HG03457 (cell line): ENCODE results near the gene SIRPA.

Experiments used
- ATAC-seq: cut with Tn5 transposase; IDR thresholded peaks from one replicate; pipeline ENCODE4 v1.9.1; 2021; ENCODE audit warnings: moderate number of reproducible peaks; ENCODE audit not compliant: unreplicated experiment

Gene SIRPA

DNA sequence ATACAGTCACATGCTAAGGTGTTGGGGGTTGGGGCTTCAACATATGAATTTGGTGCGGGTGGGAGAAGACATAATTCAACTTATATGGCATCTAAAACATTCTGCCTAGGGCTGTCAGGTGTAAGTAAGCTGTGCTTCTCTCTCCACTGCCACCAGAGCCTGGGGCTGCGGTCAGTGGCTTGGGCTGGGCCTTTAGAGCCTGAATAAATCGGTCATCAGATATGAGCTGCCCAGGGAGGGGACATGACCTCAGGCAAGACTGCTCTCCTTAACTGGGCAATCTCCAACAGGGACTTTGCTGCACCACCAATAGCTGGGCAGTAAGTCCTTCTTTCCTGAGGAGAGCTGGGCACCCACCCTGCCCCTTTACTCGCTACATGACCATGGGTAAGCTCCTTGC is 24.9 kb upstream of the SIRPA start:
- no peak for ATAC-seq

- ATAC-seq: no peak
These were observed 24.2 kb upstream of the SIRPA start for GRCh38 chr20:1870792-1871550.

GRCh38 chr20:1871807-1872458 is 23.3 kb upstream of the SIRPA start:
- no peak for ATAC-seq

DNA sequence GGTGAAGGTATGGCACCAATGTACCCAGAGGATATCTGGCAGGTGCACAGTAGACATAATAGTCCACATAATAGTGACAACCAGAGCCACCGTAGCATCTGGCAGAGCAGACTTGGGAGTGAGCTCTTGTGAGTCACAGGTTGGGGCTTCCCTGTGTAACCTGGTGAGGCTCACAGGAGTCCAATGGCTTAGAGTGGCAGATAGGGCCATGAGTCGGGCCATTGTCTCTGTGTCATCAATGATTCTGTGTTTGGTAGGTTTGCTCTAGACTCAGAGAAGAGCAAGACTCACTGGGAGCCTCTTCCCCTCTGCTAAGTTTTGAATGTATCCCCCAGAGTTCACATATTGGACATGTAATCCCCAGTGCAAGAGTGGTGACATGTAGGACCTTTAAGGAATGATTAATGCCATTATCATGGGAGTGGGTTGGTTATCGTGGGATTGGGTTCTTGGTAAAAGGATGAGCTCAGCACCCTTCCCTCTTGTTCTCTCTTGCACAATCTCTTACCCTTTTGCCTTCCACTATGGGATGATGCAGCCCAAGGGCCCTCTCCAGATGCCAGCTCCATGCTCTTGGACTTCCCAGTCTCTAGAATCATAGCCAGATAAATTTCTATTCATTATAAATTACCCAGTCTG is 22.6 kb upstream of the SIRPA start:
- ATAC-seq: no peak

DNA sequence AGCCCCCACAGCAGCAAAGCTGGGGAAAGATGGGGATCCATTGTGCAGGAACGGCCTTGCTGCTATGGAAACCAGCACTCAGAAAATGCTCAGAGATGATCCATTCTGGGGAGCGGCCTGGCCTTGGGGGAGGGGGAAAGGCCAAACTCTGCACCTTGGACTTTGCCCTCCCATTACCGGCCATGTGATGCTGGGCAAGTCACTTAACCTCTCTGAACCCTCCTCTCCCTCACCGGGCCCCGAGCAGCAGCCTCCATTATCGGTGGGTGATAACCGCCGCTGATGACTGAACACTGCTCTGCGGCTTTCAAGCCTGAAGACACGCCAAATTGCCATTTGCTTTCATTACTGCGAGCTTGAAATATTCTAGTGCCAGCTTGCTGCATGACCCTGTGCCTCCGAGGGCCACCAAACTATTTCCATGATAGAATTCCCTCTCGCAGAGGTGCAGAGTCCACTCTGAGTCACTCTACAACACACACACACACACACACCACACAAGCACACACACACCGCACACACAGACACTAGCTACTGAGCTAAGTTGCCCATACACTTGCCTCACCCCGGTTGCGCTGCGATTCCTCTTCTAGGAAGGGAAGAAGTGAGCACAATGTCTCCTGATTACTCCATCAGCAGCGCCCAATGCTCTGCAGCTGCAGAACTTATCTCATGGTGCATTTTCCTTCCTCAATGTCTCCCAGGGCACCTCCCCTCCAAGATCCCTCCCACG is 20.6 kb upstream of the SIRPA start:
- ATAC-seq: no peak

- ATAC-seq: no peak
These were observed 20.0 kb upstream of the SIRPA start for GRCh38 chr20:1875183-1875554.

DNA sequence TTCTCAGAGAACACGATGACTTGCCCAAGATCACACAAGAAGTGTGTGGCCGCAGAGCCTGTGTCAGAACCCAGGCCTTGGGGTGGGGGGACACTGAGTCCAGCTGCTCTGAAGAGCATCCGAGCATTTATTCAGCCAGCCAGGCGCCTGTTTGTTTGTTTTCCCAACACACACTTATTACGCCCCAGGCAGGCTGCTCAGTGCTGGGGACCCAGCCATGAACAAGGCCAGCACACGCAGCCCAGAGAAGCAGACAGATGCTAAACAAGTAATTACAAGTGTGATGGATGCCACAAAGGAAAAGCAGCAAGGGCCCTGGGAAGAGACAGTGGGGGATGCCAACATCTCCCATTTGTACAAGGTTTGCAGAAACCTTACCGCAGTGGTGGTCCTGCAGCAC is 19.4 kb upstream of the SIRPA start:
- no peak for ATAC-seq

- ATAC-seq: no peak
These were observed 18.8 kb upstream of the SIRPA start for GRCh38 chr20:1876217-1876921.

GRCh38 chr20:1876975-1877608 is 18.1 kb upstream of the SIRPA start:
- ATAC-seq: no peak

DNA sequence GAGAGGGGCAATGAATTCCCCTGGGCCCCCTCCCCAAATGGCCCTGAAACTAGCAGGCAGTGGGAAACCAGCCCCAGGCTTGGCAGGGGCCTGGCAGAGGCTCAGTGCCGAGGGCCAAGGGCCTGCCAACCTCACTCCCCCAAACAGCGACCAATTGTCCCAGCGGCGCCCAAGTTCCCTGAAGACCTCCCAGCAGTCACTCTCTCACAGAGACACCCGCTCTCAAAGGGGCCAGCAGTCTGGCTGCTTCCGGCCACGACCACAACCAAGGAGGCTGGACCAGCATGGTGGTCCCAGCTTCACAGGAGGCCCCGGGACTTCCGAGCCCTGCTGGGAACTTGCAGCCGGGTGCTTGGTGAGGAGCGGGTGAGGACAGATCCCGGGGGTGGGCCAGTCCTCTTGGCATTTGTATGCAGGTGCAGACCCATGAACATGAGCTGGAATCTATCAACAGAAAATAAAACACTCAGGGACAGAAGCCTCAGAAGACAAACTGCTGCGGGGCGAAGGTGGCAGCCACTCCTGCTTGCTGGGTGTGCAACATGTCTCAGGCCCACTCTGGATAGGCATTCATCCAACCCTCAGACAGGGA is 17.5 kb upstream of the SIRPA start:
- no peak for ATAC-seq

DNA sequence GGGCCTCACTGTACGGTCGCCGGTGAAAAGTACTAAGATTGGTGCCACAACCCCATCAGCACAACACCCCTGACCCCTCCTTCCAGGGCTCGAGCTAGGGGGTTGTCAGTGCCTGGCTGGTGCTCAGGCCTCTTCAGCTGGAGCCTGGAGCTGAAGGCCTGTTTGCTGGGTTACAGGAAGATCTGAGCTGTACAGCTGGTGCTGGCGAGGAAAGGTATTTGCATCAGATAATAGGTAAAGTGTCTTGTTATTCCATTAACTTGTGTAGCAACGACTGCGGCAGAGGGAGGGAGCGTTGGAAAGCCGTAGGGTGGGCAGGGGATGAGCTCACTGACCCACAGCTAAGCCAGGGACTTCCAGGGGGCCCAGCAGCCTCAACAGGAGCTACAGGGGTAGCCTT is 15.8 kb upstream of the SIRPA start:
- ATAC-seq: no peak

DNA sequence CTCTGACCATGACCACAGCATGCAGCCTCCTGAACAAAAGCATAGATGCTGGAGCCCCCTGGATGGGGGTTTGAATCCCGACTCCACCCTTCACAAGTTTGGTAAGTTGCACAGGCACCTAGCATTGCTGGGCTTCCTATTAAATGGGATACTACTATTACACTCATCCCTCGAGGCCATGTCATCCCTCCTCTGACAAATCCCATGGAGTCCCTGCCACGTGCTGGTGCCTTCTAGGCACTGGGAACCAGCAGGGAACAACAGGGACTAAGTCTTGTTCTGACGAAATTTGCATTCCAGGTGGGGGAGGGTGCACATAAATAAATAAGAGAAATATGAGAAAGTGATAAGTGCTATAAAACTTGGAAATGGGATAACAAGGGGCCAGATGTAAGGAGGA is 15.3 kb upstream of the SIRPA start:
- no peak for ATAC-seq

DNA sequence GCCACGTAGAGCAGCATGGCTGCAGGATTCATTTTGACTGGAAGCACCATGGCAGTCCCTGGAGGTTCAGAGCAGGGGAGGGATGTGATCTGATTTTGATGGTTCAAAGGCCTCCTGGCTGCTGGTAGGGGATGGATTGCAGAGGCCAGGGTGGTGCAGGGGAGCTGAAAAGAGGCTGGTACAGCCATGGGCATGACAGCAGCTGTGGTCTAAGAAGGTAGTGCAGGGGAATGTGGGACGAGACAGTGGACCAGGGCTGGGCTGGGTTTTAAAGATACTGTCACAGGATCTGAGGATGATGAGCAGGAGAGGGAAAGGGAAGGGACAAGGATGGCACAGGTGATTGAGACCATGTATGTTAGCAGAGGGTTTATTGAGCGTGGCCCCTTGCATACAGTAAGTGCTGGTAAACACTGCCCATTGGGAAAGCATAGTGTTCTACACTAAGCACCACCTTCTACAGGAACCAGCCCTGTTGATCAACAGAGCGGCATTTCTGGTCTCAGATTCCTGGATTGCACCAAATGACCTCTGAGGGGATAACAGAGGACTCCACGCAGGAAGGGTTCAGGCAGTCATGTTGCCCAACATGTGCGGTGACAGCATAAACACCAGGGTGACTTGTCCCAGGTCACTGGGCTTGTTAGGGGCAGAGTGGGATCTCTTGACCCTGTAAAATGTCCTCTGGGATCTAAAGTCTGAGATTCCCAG is 14.5 kb upstream of the SIRPA start:
- ATAC-seq: no peak

DNA sequence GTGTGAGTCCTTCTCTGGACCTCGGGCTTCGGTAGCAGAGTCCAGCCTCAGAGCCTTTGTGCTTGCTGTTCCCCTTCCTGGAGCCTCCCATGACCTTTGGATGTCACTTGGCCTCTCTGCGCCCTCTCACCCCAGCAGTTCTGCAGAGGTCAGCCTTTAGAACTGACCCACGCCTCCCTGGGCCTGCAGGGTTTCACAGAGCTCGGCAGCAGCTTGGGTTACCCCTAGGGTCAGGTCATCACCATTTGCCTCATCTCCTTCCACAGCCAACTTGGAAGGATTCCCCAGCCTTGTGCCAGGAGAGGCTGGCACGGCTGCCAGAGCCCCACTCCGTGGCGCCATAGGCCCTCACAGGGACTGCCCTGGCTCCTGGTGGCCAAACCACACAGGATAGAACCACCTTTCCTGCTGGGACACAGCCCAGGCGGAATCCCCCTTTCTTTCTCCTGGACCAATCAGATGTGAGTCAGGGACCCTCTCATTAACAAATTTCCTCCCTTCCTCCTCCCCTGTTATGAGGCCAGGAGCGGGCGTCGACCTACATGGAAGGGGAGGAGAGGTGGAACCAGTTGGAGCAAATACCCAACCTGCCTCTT is 13.9 kb upstream of the SIRPA start:
- no peak for ATAC-seq

- no peak for ATAC-seq
These were observed 13.2 kb upstream of the SIRPA start for GRCh38 chr20:1882026-1882425.

DNA sequence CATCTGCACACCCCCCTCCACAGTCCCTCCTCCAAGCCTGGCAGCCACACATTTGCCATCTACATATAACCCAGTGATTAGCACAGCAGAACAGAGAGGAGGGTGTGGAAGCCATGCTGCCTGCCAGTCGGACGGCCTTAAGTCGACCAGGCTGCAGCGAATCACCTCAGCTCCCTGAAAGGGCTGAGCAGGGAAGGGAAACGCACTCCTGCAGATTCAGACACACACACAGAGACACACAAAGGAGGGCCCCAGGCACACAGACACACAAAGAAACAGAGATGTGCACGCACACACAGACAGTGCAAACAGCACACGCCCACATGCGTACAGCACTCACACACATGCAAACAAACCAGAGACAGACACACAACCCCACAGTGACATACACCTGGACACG is 11.2 kb upstream of the SIRPA start:
- no peak for ATAC-seq

GRCh38 chr20:1885254-1885653 is 10.0 kb upstream of the SIRPA start:
- no peak for ATAC-seq

DNA sequence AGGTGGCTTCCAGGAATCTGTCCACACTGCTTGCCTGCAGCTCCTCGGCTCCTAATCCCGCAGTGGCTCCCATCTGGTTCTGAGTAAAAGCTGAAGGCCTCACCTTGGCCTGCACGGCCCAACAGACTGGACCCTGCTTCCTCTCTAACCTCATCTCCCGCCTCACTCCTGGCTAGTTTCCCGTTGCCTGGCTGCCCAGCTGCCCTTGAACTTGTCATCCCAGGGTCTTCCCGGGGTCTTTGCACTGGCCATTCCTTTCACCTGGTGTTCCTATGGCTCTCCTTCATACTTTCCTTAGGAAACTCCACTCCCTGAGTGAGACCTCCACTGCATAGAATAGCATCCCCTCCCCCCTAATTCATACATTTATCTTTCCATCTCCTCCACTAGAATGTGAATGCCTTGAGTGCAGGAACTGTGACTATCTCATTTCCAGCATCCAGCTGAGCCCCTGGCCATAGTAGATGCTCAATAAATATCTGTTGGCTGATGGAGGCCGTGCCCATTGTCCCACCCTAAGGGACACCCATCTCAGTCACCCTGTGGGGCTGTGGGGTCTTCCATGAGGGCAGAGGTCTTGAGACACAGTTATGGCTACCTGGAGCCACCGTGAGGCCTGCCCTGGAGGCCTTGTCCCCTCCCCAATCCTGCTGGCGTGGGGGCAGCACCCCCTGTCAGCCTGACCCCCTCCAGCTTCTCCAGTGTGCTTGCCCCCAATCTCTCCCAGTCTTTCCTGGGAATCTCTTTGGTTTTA is 9.1 kb upstream of the SIRPA start:
- ATAC-seq: no peak
